Ectodermal cell (in vitro differentiated cells): ENCODE data around the gene SLC10A6.

Experiments
- H3K27ac ChIP-seq: 2 replicates; pipeline ENCODE4 v1.7.0; 2013; ENCODE audit warnings: mild to moderate bottlenecking, low read depth, low read length; ENCODE audit not compliant: insufficient read depth, poor library complexity, severe bottlenecking
- H3K27me3 ChIP-seq: 2 replicates; pipeline ENCODE4 v1.7.0; 2013; ENCODE audit warnings: mild to moderate bottlenecking, low read length; ENCODE audit not compliant: insufficient read depth, control insufficient read depth, poor library complexity, severe bottlenecking
- H3K36me3 ChIP-seq: one replicate; pipeline ENCODE4 v1.7.0; 2013; ENCODE audit warnings: low read length; ENCODE audit not compliant: control insufficient read depth, insufficient read depth
- H3K4me1 ChIP-seq: one replicate; pipeline ENCODE4 v1.7.0; 2013; ENCODE audit warnings: low read length; ENCODE audit not compliant: control insufficient read depth, insufficient read depth
- H3K4me3 ChIP-seq: 2 replicates; pipeline ENCODE4 v1.7.0; 2013; ENCODE audit warnings: low read depth, low read length, control low read depth; ENCODE audit not compliant: insufficient read depth
- H3K9me3 ChIP-seq: 2 replicates; pipeline ENCODE4 v1.7.0; 2013; ENCODE audit warnings: mild to moderate bottlenecking, low read length, moderate library complexity; ENCODE audit not compliant: control insufficient read depth
- WGBS, 2 experiments: methylation state at CpG; one replicate each; pipeline ENCODE4 v1.1.7; 2013; ENCODE audit warnings: missing lambda C conversion rate in 2 of 2; 5-methylcytosine and 5-hydroxymethylcytosine counted together

Gene SLC10A6

GRCh38 chr4:86809809-86810208, 39.4 kb downstream of the SLC10A6 start:
- H3K4me3 ChIP-seq: no peak overlapping the region
- WGBS, 2 experiments: 92 to 97% methylated on average over 2 of the region's 3 CpGs
- no peaks in the 10 kb centered on the region for H3K4me1 ChIP-seq
- H3K36me3 ChIP-seq: peaks cover 57% of the 10 kb centered on the region
- H3K27me3 ChIP-seq: no peaks in the 10 kb centered on the region
- H3K27ac ChIP-seq: no peak overlapping the region
- H3K9me3 ChIP-seq: no peaks in the 10 kb centered on the region

- Histone ChIP-seq H3K4me1 (no peaks in the 10 kb centered on the region), H3K9me3 (peaks cover 2% of the 10 kb centered on the region), H3K36me3 (peaks cover 51% of the 10 kb centered on the region), H3K27ac (no peak overlapping the region), H3K4me3 (no peak overlapping the region), H3K27me3 (no peaks in the 10 kb centered on the region)
- WGBS, 2 experiments: 92 to 94% methylated on average over 8 of the region's 8 CpGs
Measured at GRCh38 chr4:86791126-86791525, 58.1 kb downstream of the SLC10A6 start.

- 82 to 91% methylated on average over 2 of the region's 2 CpGs for WGBS, 2 experiments
Measured at GRCh38 chr4:86788826-86789225, 60.4 kb downstream of the SLC10A6 start.

GRCh38 chr4:86778175-86778574, 71.0 kb downstream of the SLC10A6 start:
- no peaks in the 10 kb centered on the region for H3K4me1 ChIP-seq
- peaks cover 29% of the 10 kb centered on the region for H3K36me3 ChIP-seq
- H3K27me3 ChIP-seq: no peaks in the 10 kb centered on the region
- H3K9me3 ChIP-seq: no peaks in the 10 kb centered on the region
- no peak overlapping the region for H3K27ac ChIP-seq
- WGBS, 2 experiments: 89 to 90% methylated on average over 4 of the region's 4 CpGs
- H3K4me3 ChIP-seq: no peak overlapping the region

More at GRCh38 chr4:86788826-86789225, 60.4 kb downstream of the SLC10A6 start:
- Histone ChIP-seq H3K27me3 (no peaks in the 10 kb centered on the region), H3K27ac (no peak overlapping the region), H3K4me1 (no peaks in the 10 kb centered on the region), H3K36me3 (peaks cover 65% of the 10 kb centered on the region), H3K4me3 (no peak overlapping the region), H3K9me3 (peaks cover 2% of the 10 kb centered on the region)

GRCh38 chr4:86775061-86775460, 74.1 kb downstream of the SLC10A6 start:
- H3K27ac ChIP-seq: no peak overlapping the region
- WGBS, 2 experiments: 99 to 100% methylated on average over 4 of the region's 4 CpGs
- H3K36me3 ChIP-seq: peaks cover 29% of the 10 kb centered on the region

More at GRCh38 chr4:86775061-86775460, 74.1 kb downstream of the SLC10A6 start:
- Histone ChIP-seq H3K4me3 (no peak overlapping the region), H3K4me1 (no peaks in the 10 kb centered on the region), H3K27me3 (no peaks in the 10 kb centered on the region), H3K9me3 (no peaks in the 10 kb centered on the region)
